ENCODE results near the gene CMKLR1.

GRCh38 chr12:108367436-108367835 lies 28.3 kb upstream of the CMKLR1 start:
- TF ChIP-seq CTCF (IDR thresholded peaks at IDR 0.05) (no peak), EP300 (IDR thresholded peaks at IDR 0.05) (no peak)
